ENCODE results near the gene WDSUB1.

WDSUB1 gene

GRCh38 chr2:159192371-159192918, 94.1 kb downstream of the WDSUB1 start:
- Histone ChIP-seq H3K9me3 (ENCODE audit: control insufficient read depth, insufficient read depth, low read depth, low read length) (no peaks in the 10 kb centered on the region), H3K36me3 (ENCODE audit: control insufficient read depth, insufficient read depth, low read length) (peaks cover 5% of the 10 kb centered on the region; the same call in 1 of the 2 replicates), H3K4me1 (ENCODE audit: control insufficient read depth, insufficient read depth, low read length) (no peaks in the 10 kb centered on the region), H3K27me3 (ENCODE audit: control insufficient read depth, insufficient read depth, low read length) (no peaks in the 10 kb centered on the region), H3K27ac (ENCODE audit: low read depth, low read length) (no peak overlapping the region), H3K9ac (ENCODE audit: low read length) (no peak overlapping the region), H3K4me3 (ENCODE audit: low read depth, low read length) (no peak overlapping the region)

DNA sequence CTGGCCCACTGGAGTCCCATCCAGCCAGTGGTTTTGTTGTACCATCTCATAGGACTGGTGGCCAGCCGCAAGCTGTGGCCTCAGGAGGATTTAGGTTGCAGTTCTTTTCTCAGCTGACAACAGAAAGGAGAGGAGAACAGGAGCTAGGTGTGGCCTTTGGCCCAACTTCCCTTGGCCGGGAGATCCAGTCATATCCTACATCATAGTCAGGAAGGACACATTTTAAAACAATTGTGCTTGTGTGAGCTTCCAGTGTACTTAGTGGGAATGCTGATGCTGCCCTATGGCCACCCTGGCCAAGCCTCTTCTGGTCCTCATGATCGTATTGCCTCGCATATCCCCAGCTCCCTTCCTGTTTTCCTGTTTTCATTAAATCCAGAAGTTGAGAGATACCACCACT, 98.1 kb downstream of the WDSUB1 start:
- H3K9me3 ChIP-seq (ENCODE audit: control insufficient read depth, insufficient read depth, low read depth, low read length) = no peaks in the 10 kb centered on the region
- H3K36me3 ChIP-seq (ENCODE audit: control insufficient read depth, insufficient read depth, low read length) = peaks cover 8% of the 10 kb centered on the region; the same call in 1 of the 2 replicates
- H3K9ac ChIP-seq (ENCODE audit: low read length) = no peak overlapping the region
- H3K4me1 ChIP-seq (ENCODE audit: control insufficient read depth, insufficient read depth, low read length) = no peaks in the 10 kb centered on the region
- H3K27me3 ChIP-seq (ENCODE audit: control insufficient read depth, insufficient read depth, low read length) = no peaks in the 10 kb centered on the region
- no peak overlapping the region for H3K4me3 ChIP-seq (ENCODE audit: low read depth, low read length)
- no peak overlapping the region for H3K27ac ChIP-seq (ENCODE audit: low read depth, low read length)

- Histone ChIP-seq H3K4me1 (ENCODE audit: control insufficient read depth, insufficient read depth, low read length) (no peaks in the 10 kb centered on the region; the same call in 1 of the 2 replicates), H3K36me3 (ENCODE audit: control insufficient read depth, insufficient read depth, low read length) (peaks cover 8% of the 10 kb centered on the region; the same call in 1 of the 2 replicates), H3K9ac (ENCODE audit: low read length) (no peak overlapping the region), H3K27ac (ENCODE audit: low read depth, low read length) (no peak overlapping the region), H3K27me3 (ENCODE audit: control insufficient read depth, insufficient read depth, low read length) (no peaks in the 10 kb centered on the region), H3K9me3 (ENCODE audit: control insufficient read depth, insufficient read depth, low read depth, low read length) (no peaks in the 10 kb centered on the region), H3K4me3 (ENCODE audit: low read depth, low read length) (no peak overlapping the region)
Observed at GRCh38 chr2:159187106-159187505, 99.4 kb downstream of the WDSUB1 start.

DNA sequence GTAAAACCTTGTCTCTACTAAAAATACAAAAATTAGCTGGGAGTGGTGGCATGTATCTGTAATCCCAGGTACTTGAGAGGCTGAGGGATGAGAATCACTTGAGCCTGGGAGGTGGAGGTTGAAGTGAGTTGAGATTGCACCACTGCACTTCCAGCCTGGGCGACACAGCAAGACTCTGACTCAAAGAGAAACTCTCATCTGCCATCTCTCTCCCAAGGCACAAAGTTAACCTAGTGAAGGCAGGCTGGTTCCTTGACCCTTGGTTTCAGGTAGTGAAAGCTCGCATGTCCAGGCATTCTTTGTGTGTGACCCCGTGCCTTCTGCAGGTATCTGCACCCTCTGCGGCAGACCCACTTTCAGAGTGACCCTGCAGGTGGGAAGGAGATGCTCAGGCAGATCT, 100.0 kb downstream of the WDSUB1 start:
- Histone ChIP-seq H3K4me1 (ENCODE audit: control insufficient read depth, insufficient read depth, low read length) (no peaks in the 10 kb centered on the region; the same call in 1 of the 2 replicates), H3K27me3 (ENCODE audit: control insufficient read depth, insufficient read depth, low read length) (no peaks in the 10 kb centered on the region), H3K27ac (ENCODE audit: low read depth, low read length) (no peak overlapping the region), H3K9ac (ENCODE audit: low read length) (no peak overlapping the region), H3K4me3 (ENCODE audit: low read depth, low read length) (no peak overlapping the region), H3K9me3 (ENCODE audit: control insufficient read depth, insufficient read depth, low read depth, low read length) (no peaks in the 10 kb centered on the region), H3K36me3 (ENCODE audit: control insufficient read depth, insufficient read depth, low read length) (peaks cover 8% of the 10 kb centered on the region; the same call in 1 of the 2 replicates)

Data from HUES6 (cell line).